ENCODE measurements around the gene PRM3. TPM values are rescaled to one million over a fixed set of nuclear protein-coding genes. Genes with fewer than 3 reads are reported as not detected.

The PRM3 gene
- polyA plus RNA-seq, 1 experiment = not detected

GRCh38 chr16:11238272-11239202 is 34.9 kb downstream of the PRM3 start:
- no peak overlapping the region for H3K4me3 ChIP-seq (ENCODE audit: low read depth, low read length)
- POLR2A ChIA-PET = interaction anchor here (0.7 kb wide), 1 partner anchor 42 kb away, joined by 3 read pairs; no protein-coding TSS in a partner anchor
- CTCF ChIA-PET = interaction anchor here (0.6 kb wide), 1 partner anchor 15 kb away, joined by 3 read pairs; no protein-coding TSS in a partner anchor
- TF ChIP-seq, protein P1, sequence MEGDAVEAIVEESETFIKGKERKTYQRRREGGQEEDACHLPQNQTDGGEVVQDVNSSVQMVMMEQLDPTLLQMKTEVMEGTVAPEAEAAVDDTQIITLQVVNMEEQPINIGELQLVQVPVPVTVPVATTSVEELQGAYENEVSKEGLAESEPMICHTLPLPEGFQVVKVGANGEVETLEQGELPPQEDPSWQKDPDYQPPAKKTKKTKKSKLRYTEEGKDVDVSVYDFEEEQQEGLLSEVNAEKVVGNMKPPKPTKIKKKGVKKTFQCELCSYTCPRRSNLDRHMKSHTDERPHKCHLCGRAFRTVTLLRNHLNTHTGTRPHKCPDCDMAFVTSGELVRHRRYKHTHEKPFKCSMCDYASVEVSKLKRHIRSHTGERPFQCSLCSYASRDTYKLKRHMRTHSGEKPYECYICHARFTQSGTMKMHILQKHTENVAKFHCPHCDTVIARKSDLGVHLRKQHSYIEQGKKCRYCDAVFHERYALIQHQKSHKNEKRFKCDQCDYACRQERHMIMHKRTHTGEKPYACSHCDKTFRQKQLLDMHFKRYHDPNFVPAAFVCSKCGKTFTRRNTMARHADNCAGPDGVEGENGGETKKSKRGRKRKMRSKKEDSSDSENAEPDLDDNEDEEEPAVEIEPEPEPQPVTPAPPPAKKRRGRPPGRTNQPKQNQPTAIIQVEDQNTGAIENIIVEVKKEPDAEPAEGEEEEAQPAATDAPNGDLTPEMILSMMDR (IDR thresholded peaks at IDR 0.05; ENCODE audit: insufficient read depth, low read depth, low read length) = no peak
- DNase-seq (ENCODE audit: low read depth) = no peak
- H3K36me3 ChIP-seq (ENCODE audit: control insufficient read depth, insufficient read depth, low read length) = no peaks in the 10 kb centered on the region
- 0 out of 2 replicates have a peak, but pooled peaks cover 2% of the 10 kb centered on the region for H3K27me3 ChIP-seq (ENCODE audit: control insufficient read depth, insufficient read depth, low read length)

DNA sequence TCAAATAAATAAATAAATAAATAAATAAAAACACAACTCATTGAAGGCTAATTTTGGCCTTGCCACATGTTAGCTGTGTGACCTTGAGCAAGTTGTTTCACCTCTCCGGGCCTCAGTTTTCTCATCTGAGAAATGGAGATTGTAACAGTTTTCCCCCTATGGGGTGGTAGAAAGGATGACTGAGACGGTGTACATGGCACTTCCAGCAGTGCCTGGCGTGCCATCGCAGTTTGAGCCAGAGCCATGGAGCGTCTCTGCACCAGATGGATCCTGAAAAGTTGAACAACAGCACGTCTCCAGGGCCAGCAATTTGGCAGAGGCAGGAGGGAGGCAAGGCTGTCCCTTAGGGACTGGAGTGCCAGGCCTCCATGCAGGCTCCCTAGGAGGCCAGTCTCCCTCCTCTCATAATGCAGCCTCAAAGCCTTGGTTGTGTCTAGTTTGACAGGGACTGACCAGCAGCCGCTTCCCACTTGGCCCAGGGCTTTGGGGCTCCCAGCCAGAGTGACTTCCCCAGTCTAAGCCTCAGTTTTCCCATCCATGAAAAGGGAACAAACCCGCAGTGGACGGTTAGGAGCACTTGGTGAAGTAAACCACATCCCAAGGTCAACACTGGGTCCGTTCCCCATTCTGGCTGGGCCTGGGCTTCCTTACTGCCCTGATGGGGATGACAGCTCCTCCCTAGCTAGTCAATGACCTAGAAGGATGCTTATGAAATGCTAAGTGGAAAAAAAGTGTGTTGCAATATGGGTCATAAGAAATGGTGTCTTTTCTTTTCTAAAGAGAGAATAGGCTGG is 36.8 kb downstream of the PRM3 start:
- TF ChIP-seq, protein P1 (IDR thresholded peaks at IDR 0.05; ENCODE audit: insufficient read depth, low read depth, low read length) = no peak
- no peak for DNase-seq (ENCODE audit: low read depth)
- H3K4me3 ChIP-seq (ENCODE audit: low read depth, low read length) = no peak overlapping the region
- no peaks in the 10 kb centered on the region for H3K36me3 ChIP-seq (ENCODE audit: control insufficient read depth, insufficient read depth, low read length)
- H3K27me3 ChIP-seq (ENCODE audit: control insufficient read depth, insufficient read depth, low read length) = no peaks in the 10 kb centered on the region
- ChIA-PET CTCF (no interaction called here), POLR2A (no interaction called here)

- CTCF ChIA-PET = interaction anchor here (0.5 kb wide), 1 partner anchor 10 kb away, joined by 3 read pairs; no protein-coding TSS in a partner anchor
- POLR2A ChIA-PET = no interaction called here
- Histone ChIP-seq H3K4me3 (ENCODE audit: low read depth, low read length) (no peak overlapping the region), H3K36me3 (ENCODE audit: control insufficient read depth, insufficient read depth, low read length) (no peaks in the 10 kb centered on the region), H3K27me3 (ENCODE audit: control insufficient read depth, insufficient read depth, low read length) (no peaks in the 10 kb centered on the region)
- TF ChIP-seq, protein P1 (IDR thresholded peaks at IDR 0.05; ENCODE audit: insufficient read depth, low read depth, low read length) = no peak
- no peak for DNase-seq (ENCODE audit: low read depth)
These were observed 37.8 kb downstream of the PRM3 start for GRCh38 chr16:11235703-11235991.

DNA sequence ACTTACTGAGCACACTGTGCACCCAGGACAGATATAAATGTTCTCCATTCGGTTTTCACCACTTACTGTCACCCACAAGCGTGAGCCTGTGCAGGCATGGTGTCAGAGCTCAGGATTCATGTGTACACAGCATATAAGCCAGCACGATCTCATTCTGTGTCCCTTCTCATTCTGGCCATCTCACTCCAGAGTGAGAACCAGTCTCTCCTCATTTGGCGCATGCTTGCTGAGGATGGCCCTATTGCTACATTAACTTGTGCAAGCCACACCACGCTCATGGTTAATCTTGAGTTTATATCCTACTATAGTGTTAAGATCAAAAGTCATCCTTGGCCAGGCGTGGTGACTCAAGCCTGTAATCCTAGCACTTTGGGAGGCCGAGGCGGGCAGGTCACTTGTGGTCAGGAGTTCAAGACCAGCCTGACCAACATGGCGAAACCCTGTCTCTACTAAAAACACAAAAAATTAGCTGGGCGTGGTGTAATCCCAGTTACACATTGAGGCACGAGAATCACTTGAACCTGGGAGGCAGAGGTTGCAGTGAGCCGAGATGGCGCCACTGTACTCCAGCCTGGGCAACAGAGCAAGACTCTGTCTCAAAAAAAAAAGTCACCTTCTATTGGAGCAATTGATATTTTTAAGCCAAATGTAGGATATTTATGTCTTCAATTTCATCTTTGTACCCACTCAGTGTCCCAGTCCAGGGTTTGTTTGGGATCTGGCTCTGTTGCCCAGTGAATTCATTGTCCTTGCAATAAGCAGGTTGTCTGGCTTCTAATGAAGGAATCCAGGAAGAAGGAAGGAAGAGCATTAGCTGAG is 38.3 kb downstream of the PRM3 start:
- Histone ChIP-seq H3K36me3 (ENCODE audit: control insufficient read depth, insufficient read depth, low read length) (no peaks in the 10 kb centered on the region), H3K27me3 (ENCODE audit: control insufficient read depth, insufficient read depth, low read length) (no peaks in the 10 kb centered on the region), H3K4me3 (ENCODE audit: low read depth, low read length) (no peak overlapping the region)
- ChIA-PET CTCF (no interaction called here), POLR2A (no interaction called here)
- TF ChIP-seq, protein P1 (IDR thresholded peaks at IDR 0.05; ENCODE audit: insufficient read depth, low read depth, low read length) = no peak
- DNase-seq (ENCODE audit: low read depth) = no peak
